ENCODE measurements around the gene HS2ST1.
"Not testable (repeated sequence)": the region's sequence is repeated elsewhere in the genome, so short reads cannot be mapped to it uniquely, and the experiment has no call there.

The HS2ST1 gene

GRCh38 chr1:86975993-86976550 is 61.6 kb downstream of the HS2ST1 start:
- DNase-seq: no peak

GRCh38 chr1:86976664-86977063 is 62.2 kb downstream of the HS2ST1 start:
- no peak for DNase-seq

DNA sequence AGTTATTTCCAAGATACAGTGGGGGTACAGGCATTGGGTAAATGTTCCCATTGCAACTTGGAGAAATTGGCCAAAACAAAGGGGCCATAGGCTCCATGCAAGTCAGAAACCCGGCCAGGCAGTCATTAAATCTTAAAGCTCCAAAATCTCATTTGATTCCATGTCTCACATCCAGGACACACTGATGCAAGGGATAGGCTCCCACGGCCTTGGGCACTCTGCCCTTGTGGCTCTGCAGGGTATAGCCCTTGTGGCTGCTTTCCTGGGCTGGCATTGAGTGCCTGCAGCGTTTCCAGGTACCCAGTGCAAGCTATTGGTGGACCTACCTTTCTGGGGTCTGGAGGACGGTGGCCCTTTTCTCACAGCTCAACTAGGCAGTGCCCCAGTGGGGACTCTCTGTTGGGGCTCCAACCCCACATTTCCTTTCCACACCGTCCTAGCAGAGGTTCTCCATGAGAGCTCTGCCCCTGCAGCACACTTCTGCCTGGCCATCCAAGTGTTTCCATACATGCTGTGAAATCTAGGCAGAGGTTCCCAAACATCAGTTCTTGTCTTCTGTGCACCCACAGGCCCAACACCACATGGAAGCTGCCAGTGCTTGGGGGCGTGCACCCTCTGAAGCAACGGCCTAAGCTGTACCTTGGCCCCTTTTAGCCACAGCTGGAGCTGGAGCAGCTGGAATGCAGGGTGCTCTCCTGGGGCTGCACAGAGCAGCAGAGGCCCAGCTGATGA is 67.2 kb downstream of the HS2ST1 start:
- no peak for DNase-seq

- not testable (repeated sequence) for DNase-seq
Observed at GRCh38 chr1:86983677-86984076, 69.2 kb downstream of the HS2ST1 start.

DNA sequence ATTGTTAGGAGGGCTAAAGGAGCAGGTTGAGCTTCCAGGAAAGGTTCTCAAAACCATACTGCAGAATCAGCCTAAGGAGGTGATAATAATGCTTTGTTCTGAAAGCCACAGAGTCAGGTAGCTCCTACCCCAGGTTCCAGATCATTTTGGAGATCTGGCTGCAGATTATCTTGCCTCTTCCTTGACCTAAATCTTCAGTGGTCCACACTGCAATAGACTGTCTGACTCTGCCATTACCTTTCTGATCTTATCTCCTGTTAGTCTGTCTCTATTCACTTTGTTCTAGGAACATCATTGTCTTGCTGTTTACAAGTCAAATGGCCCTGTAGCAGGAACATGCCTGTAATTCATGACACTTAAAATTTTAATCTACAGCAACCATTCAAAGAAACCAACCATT is 73.0 kb downstream of the HS2ST1 start:
- no peak for DNase-seq

GRCh38 chr1:86988835-86989234 is 74.4 kb downstream of the HS2ST1 start:
- no peak for DNase-seq

- not testable (repeated sequence) for DNase-seq
Observed at GRCh38 chr1:86989690-86990089, 75.3 kb downstream of the HS2ST1 start.

GRCh38 chr1:86990826-86991225 is 76.4 kb downstream of the HS2ST1 start:
- no peak for DNase-seq

GRCh38 chr1:86991549-86992186 is 77.2 kb downstream of the HS2ST1 start:
- no peak for DNase-seq

DNA sequence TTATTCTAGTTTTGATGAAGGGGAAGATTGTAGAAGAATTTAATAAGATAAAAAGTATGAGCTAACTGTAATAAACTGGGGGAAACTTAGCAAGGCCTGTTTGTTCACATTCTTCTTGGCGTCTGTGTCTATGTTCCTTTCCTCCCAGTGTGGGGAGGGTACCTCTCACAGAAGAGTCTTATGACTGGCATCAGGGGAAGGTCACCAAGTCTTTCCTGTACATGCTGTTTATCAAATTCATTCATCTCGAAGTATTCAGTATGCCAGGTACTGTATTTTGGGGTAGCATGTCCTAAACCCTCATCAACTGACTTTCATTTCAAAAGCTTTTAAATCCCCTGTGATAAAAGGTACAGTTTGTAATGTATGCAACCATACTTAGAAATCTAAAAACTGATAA is 78.4 kb downstream of the HS2ST1 start:
- no peak for DNase-seq

GRCh38 chr1:86993269-86993985 is 79.0 kb downstream of the HS2ST1 start:
- no peak for DNase-seq

DNA sequence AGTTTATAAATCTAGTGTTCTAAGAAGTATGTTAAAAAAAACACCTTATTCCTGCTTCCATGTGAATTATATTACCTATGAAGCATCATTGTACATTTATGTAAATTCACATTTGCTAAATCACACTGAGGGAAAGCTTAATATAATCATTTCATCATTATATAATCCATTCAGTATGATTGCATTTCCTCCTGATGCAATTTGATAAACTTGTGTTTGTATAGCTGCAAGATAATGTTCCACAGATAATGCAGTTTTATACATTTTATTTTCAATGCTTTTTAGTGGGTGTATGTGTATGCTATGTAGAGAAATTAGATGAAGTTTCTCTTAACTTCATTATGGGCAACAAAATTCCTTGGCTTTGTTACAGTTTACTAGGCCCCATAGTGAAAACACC is 79.6 kb downstream of the HS2ST1 start:
- DNase-seq: no peak

GRCh38 chr1:86997538-86997937 is 83.1 kb downstream of the HS2ST1 start:
- DNase-seq: no peak

- DNase-seq: no peak
Observed at GRCh38 chr1:86998280-86998679, 83.8 kb downstream of the HS2ST1 start.

GRCh38 chr1:86998727-86999126 is 84.3 kb downstream of the HS2ST1 start:
- DNase-seq: no peak

- no peak for DNase-seq
Observed at GRCh38 chr1:87000460-87000859, 86.0 kb downstream of the HS2ST1 start.

DNA sequence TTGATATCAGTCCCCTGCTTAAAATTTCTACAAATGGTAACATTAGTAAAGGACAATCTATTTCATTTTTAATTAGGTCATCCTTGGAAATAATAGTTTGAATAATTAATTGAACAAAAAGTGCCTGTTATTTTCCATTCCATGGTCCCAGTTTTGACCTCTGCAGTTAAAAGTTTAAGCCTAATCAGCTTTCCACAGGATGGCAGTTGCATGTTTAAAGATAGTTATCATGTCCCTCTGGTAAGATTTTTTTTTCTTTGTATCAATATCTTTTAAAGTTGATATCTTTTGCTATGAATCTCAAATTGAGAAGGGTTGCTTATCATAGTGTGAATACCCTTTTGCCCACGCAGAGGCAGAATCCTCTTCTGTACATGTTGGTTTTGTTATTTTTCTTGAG is 90.4 kb downstream of the HS2ST1 start:
- DNase-seq: no peak

DNA sequence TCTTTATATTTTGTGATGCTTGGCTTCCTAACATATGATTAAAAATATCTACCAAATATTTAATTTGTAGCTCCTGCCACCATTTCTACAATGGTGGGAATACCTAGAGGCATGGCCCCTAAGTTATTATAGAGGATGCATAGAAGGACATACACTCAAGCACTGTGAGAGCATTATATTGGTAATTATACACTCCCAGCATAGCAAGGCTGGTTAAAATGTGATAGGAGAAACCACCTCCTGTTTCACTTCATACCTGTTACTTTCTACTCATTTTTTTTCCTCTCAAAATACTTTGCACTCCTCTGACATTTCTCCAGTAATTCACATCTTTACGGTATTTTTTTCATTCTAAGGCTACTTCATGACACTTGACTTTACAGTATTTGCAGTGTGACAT is 92.9 kb downstream of the HS2ST1 start:
- no peak for DNase-seq

- DNase-seq: not testable (repeated sequence)
Observed at GRCh38 chr1:87013385-87013784, 99.0 kb downstream of the HS2ST1 start.

DNA sequence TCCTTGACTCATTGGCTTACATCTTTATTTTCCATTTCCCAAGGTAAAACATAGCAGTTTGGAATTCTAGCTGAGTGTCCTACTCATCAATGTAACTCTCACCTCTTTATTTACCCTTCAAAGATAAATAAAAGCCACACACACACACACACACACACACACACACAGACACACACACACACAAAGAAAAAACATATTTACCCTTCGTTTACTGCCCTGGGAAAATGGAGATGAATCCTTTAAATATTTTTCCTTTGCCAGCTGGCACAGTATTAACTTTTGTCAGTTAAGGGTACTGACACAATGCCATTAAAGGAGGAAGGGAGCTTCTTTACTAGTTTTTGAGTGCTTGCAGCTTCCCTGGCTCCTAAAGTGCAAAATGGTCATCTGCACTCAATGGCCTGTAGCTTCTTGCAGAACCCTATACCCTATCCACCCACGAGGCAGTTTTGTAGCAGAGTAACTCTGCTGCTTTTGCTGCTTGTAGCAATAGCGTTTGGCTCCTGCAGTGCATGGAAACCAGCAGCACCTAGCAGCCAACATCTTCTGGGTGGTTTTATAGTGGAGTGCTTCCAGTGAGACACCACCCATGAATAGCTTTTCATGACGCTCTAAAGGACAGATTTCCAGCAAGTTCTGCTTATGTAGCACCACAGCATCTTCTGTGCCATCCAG is 103.7 kb downstream of the HS2ST1 start:
- DNase-seq: peak; percentile 47

DNA sequence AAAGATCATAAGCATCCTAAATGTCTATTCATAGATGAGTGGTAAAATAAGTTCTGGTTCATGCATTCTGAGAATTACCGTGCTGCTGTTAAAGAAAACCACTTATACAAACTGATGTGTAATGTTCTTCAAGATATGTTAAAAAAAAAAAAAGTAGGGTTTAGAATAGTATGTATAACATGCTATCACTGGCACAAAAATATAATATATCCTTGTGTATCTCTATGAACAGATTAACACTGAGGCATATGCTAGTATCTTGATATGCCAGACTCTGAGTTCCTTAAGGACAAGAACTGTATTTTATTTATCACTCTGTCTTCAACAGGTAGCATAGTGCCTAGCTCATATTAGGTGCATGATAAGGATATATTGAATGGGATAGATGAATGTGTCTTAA is 108.9 kb downstream of the HS2ST1 start:
- no peak for DNase-seq

DNA sequence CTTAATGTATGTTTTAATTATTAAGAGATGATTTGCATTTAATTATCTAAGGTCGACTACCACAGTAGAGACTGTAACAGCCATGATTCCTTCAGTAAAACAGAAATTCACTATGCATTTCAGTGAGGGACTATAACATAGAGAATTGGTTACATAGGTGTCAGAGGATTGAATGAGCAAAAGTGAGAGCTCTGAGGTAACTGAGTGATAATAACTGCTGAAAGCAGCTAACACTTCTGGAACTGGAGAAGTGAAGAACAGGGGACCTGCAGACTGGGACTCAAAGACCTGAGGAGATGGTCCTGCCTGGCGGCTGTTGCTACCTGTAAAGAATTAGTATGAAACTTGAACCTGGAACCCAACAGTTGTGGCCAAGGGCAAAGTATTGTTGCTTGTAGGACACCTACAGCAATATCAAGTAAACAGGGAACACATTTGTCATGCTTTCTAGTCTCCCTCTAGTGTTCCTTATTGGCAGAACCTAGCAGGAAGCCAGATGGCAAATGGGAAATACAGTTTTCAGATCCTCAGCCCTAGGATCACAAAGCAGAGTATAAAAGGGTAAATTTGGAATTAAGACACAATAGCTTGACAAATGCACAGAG is 110.6 kb downstream of the HS2ST1 start:
- peak; percentile 48 for DNase-seq

GRCh38 chr1:87027561-87027960 is 113.1 kb downstream of the HS2ST1 start:
- not testable (repeated sequence) for DNase-seq

Data from NCI-H2029 treated with DMSO at 0.1 percent for 48 hours (cell line).